Loucy (cell line): ENCODE results near the gene STK39.

Experiments used
- H2AFZ ChIP-seq: fragments of 200-600 bp; sonication (generic); 2 replicates; pipeline ENCODE4 v1.6.0; 2016; ENCODE audit warnings: antibody characterized with exemption, mild to moderate bottlenecking, low read length, moderate library complexity
- H3F3A ChIP-seq: fragments of 200-600 bp; 2 replicates; pipeline ENCODE4 v1.6.0; 2016; ENCODE audit warnings: antibody characterized with exemption, low read depth, mild to moderate bottlenecking
- H3K27me3 ChIP-seq: fragments of 200-600 bp; sonication (generic); 2 replicates; pipeline ENCODE4 v1.6.1; 2014; ENCODE audit warnings: low read length, mild to moderate bottlenecking; ENCODE audit not compliant: insufficient read depth, poor library complexity, severe bottlenecking
- H3K36me3 ChIP-seq: fragments of 200-600 bp; sonication (generic); 2 replicates; pipeline ENCODE4 v1.6.1; 2016; ENCODE audit warnings: low read length; ENCODE audit not compliant: insufficient read depth
- H3K4me1 ChIP-seq: fragments of 200-600 bp; sonication (generic); 2 replicates; pipeline ENCODE4 v1.5.1; 2014; ENCODE audit warnings: low read length, mild to moderate bottlenecking; ENCODE audit not compliant: insufficient read depth, poor library complexity, severe bottlenecking
- H3K4me2 ChIP-seq: fragments of 200-600 bp; sonication (generic); 2 replicates; pipeline ENCODE4 v1.6.0; 2014; ENCODE audit warnings: antibody characterized with exemption, low read length, low read depth, mild to moderate bottlenecking; ENCODE audit not compliant: poor library complexity, severe bottlenecking
- H3K4me3 ChIP-seq: fragments of 200-600 bp; sonication (generic); 2 replicates; pipeline ENCODE4 v1.5.1; 2014; ENCODE audit warnings: low read length, mild to moderate bottlenecking, mixed read lengths; ENCODE audit not compliant: poor library complexity, severe bottlenecking
- H3K79me2 ChIP-seq: fragments of 200-600 bp; sonication (generic); 2 replicates; pipeline ENCODE4 v1.6.1; 2014; ENCODE audit warnings: low read length; ENCODE audit not compliant: insufficient read depth
- H3K9ac ChIP-seq: fragments of 200-600 bp; sonication (generic); 2 replicates; pipeline ENCODE4 v1.6.0; 2014; ENCODE audit warnings: mild to moderate bottlenecking, low read depth, low read length, moderate library complexity; ENCODE audit not compliant: poor library complexity, severe bottlenecking
- H3K9me2 ChIP-seq: fragments of 200-600 bp; sonication (generic); replicated peaks from 2 replicates; pipeline ENCODE4 v1.6.1; 2016; ENCODE audit warnings: low read depth, low read length, mixed read lengths
- H3K9me3 ChIP-seq: fragments of 200-600 bp; sonication (generic); 2 replicates; pipeline ENCODE4 v1.6.1; 2014; ENCODE audit warnings: mild to moderate bottlenecking, antibody characterized with exemption, low read length, low read depth; ENCODE audit not compliant: insufficient read depth
- H4K20me1 ChIP-seq: fragments of 200-600 bp; sonication (generic); 2 replicates; pipeline ENCODE4 v1.6.0; 2014; ENCODE audit warnings: antibody characterized with exemption, low read length, mild to moderate bottlenecking; ENCODE audit not compliant: insufficient read depth, poor library complexity, severe bottlenecking
- EZH2phosphoT487 ChIP-seq: fragments of 200-600 bp; IDR thresholded peaks from 2 replicates; pipeline ENCODE4 v1.6.1; 2018; ENCODE audit warnings: antibody characterized with exemption, mild to moderate bottlenecking, moderate library complexity, borderline replicate concordance
- TF ChIP-seq, protein P1 (sequence below): fragments of 200-600 bp; sonication (generic); conservative IDR thresholded peaks from 2 replicates; pipeline ENCODE4 v1.5.1; 2014; ENCODE audit warnings: mild to moderate bottlenecking, antibody characterized with exemption, low read length

STK39 gene

DNA sequence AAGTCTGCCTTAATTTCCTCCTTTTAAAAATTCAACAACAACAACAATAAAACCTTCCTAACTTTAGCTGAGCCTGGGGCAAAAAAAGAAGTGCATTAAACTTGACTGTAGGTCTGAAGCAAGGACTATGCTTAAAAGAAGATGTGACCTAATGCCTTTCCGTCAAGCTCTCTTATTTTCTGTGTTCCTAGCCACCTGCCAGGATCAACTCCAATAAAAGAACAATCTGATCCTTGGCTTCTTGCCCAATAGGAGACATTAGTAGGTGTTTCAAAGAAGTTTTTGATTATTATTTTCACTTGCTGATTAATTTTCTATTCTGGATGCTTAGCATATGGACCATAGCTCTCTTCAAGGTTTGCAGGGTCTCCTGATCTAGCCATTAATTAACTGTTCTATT, 237.5 kb downstream of the STK39 start:
- H3K9me2 ChIP-seq: no peaks in the 10 kb centered on the region
- H3K4me1 ChIP-seq: peaks cover 24% of the 10 kb centered on the region
- TF ChIP-seq, protein P1, sequence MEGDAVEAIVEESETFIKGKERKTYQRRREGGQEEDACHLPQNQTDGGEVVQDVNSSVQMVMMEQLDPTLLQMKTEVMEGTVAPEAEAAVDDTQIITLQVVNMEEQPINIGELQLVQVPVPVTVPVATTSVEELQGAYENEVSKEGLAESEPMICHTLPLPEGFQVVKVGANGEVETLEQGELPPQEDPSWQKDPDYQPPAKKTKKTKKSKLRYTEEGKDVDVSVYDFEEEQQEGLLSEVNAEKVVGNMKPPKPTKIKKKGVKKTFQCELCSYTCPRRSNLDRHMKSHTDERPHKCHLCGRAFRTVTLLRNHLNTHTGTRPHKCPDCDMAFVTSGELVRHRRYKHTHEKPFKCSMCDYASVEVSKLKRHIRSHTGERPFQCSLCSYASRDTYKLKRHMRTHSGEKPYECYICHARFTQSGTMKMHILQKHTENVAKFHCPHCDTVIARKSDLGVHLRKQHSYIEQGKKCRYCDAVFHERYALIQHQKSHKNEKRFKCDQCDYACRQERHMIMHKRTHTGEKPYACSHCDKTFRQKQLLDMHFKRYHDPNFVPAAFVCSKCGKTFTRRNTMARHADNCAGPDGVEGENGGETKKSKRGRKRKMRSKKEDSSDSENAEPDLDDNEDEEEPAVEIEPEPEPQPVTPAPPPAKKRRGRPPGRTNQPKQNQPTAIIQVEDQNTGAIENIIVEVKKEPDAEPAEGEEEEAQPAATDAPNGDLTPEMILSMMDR: no peak
- TF ChIP-seq EZH2phosphoT487: no peak

DNA sequence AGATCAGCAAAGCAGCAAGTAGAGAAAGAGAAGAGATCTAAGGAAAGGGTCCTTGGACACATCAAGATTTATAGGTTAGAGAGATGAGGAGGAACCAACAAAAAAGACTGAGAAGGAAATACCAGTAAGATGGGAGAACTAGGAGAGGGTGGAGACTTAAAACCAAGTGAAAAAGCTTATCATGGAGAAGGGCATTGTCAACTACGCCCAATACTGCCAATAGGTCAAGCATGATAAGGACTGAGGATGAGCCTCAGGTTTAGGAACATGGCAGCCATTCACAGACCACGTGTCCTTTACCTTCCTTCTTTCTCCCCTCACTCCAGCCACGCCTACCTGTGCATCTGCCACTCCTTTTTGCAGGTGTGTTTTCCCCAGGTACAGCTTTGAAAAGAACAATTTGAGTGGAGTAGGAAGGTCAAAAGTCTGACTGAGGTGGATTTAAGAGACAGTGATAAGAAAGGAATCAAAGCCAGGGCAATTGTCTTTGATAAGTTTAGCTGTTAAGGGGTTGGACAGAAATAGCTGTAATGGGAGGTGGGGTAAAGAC, 238.7 kb downstream of the STK39 start:
- Histone ChIP-seq H3K36me3 (peaks cover 36% of the 10 kb centered on the region; the same call in 1 of the 2 replicates), H3F3A (no peaks in the 10 kb centered on the region), H3K9me2 (no peaks in the 10 kb centered on the region), H3K79me2 (no peaks in the 10 kb centered on the region), H3K9me3 (no peaks in the 10 kb centered on the region), H4K20me1 (no peaks in the 10 kb centered on the region), H3K4me3 (no peak overlapping the region), H2AFZ (no peak overlapping the region), H3K9ac (no peak overlapping the region), H3K4me2 (no peak overlapping the region), H3K27me3 (no peaks in the 10 kb centered on the region), H3K4me1 (peaks cover 13% of the 10 kb centered on the region)
- TF ChIP-seq EZH2phosphoT487: no peak
- TF ChIP-seq, protein P1: no peak

More for the DNA sequence above, 237.5 kb downstream of the STK39 start:
- Histone ChIP-seq H3K36me3 (peaks cover 36% of the 10 kb centered on the region; the same call in 1 of the 2 replicates), H3K4me2 (no peak overlapping the region), H3K9ac (no peak overlapping the region), H3K27me3 (no peaks in the 10 kb centered on the region), H3K4me3 (no peak overlapping the region), H3K79me2 (no peaks in the 10 kb centered on the region), H2AFZ (no peak overlapping the region), H3K9me3 (no peaks in the 10 kb centered on the region), H3F3A (no peaks in the 10 kb centered on the region), H4K20me1 (no peaks in the 10 kb centered on the region)

DNA sequence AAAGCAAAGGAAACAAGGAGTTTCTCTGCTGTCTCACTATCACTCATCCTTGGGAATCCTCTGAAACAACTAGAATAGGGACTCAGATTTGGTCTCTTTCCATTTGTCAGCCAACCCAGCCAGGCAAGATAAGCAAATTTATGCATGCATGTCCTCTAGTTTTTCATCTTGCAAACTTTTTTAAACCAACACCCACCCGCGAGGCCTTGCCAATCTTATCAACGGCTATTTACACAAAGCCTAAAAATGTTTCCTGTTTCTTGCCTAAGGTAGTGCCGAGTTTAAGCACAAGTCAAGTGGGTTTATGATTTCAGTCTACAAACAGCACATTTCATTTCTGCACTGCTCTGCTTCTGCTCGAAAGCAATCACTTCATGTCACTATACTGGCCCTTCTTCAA, 240.9 kb downstream of the STK39 start:
- no peaks in the 10 kb centered on the region for H3K79me2 ChIP-seq
- no peak overlapping the region for H3K4me3 ChIP-seq
- H3F3A ChIP-seq: no peaks in the 10 kb centered on the region
- no peak for TF ChIP-seq EZH2phosphoT487
- TF ChIP-seq, protein P1: no peak
- no peaks in the 10 kb centered on the region for H3K9me2 ChIP-seq
- peaks cover 29% of the 10 kb centered on the region; the same call in 1 of the 2 replicates for H3K36me3 ChIP-seq
- peaks cover 9% of the 10 kb centered on the region for H3K4me1 ChIP-seq
- H3K4me2 ChIP-seq: no peak overlapping the region
- H3K27me3 ChIP-seq: no peaks in the 10 kb centered on the region
- H2AFZ ChIP-seq: no peak overlapping the region
- peaks cover 4% of the 10 kb centered on the region for H4K20me1 ChIP-seq
- no peaks in the 10 kb centered on the region for H3K9me3 ChIP-seq
- no peak overlapping the region for H3K9ac ChIP-seq
